Stimulated activated effector memory CD8-positive, alpha-beta T cell treated with anti-CD3 and anti-CD28 coated beads, Interleukin-12 subunit alpha, Interleukin-12 subunit beta, amount 100 ng/mL, for 72 hours (primary cell): ENCODE data around the gene HP1BP3.
A peak's percentile ranks its signal among the peaks of the same experiment; 100 is the strongest.

ENCODE experiments used
- ATAC-seq: fragments of 150-1000 bp; cut with Tn5 transposase; 2 replicates; pipeline ENCODE4 v1.10.0; 2021
- DNase-seq, 2 donors: peaks; one replicate each; pipeline ENCODE4 v3.0.0; 2021 to 2022; ENCODE audit warnings: low spot score in 2 of 2
- H3K27ac Mint-ChIP-seq: one replicate; pipeline ENCODE4 v1.8.0; 2022; ENCODE audit warnings: mild to moderate bottlenecking, mixed read lengths
- H3K36me3 Mint-ChIP-seq: one replicate; pipeline ENCODE4 v1.8.0; 2022; ENCODE audit warnings: mild to moderate bottlenecking, mixed read lengths
- H3K4me1 Mint-ChIP-seq: one replicate; pipeline ENCODE4 v1.8.0; 2022; ENCODE audit warnings: mixed read lengths
- H3K4me3 Mint-ChIP-seq: one replicate; pipeline ENCODE4 v1.8.0; 2022; ENCODE audit warnings: mild to moderate bottlenecking, mixed read lengths
- H3K9me3 Mint-ChIP-seq: one replicate; pipeline ENCODE4 v1.8.0; 2022; ENCODE audit warnings: mixed read lengths

The HP1BP3 gene

DNA sequence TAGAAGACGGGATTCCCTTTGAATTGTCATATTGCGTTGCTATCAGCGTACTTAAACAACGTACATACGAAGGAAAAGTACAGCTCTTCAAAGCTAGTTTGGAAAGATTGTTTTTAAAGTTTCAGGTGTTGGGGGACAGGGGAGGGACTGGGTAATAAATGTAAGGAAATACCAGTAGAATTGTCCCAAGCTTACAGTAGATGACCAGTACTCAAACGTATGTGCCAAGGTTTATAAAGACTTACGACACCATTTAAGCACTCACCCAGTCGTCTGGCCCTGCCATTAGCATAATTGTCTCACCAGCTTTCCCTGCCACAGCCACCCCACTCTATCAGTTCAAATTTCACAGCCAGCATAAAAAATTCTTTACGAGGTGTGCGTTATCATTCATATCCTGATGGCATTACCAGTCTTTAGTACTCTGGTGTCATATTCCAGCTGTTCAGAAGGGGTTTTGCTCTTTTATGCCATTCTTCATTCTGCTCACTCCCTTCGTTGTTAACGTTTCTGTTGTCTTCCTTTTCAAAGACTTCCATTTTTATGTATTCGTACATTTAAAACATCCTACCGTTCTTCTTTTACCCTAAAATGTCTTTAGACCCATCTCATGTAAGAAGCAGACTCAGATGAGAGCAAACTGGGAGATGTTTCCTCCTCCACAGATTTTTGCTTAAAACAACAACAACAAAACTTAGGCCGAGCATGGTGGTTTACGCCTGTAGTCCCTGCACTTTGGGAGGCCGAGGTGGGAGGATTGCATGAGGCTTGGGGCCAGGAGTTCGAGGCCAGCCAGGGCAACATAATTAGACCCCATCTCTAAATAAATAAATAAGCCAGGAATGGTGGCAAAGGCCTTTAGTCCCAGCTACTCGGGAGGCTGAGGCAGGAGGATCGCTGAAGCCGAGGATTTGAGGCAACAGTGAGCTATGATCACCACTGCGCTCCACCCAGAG, 1.0 kb upstream of the HP1BP3 start:
- H3K36me3 Mint-ChIP-seq: peaks cover 30% of the 10 kb centered on the region
- peaks cover 22% of the 10 kb centered on the region for H3K4me1 Mint-ChIP-seq
- ATAC-seq (no peak), DNase-seq (peak in 1 of 2 donors; percentile 41)
- H3K9me3 Mint-ChIP-seq: no peaks in the 10 kb centered on the region
- H3K27ac Mint-ChIP-seq: peak overlapping the region; percentile 98
- peak overlapping the region; percentile 98 for H3K4me3 Mint-ChIP-seq

DNA sequence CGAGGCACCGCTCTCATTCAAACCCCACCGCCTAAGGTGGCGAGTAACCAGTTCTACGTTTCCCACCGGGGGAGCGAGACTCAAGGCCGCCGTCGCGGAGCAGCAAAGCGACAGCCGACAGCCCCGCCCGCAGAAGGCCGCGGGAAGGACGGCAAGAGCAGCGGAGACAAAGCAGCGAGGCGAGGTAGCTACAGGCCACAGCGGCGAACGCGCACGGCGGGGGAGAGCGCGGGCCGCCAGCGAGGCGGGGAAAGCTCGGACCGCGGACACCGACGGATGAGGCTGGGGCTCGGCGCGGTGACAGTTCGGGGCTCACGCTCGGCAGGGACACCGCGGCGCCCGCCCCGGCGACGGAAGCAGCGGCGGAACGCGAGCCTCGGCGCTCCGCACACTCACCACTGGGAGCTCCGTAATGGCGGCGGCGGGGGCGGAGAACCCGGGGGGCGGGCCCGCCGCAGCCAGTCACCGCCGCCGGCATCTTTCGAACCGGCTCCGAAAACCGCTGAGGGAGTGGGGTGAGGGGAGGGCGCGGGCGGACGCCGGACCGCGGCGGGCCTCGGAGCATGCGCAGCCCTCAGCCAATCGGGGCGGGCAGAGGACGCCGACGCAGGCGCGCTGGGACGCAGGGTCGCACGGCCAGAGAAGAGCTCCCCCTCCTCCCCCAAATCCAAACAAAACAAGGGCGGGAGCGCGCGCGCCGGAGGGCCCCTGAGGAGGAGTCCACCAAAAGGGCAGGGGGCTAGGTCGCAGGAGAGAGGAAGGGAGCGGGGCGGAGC, 666 bp downstream of the HP1BP3 start:
- peaks cover 38% of the 10 kb centered on the region for H3K36me3 Mint-ChIP-seq
- peaks cover 22% of the 10 kb centered on the region for H3K4me1 Mint-ChIP-seq
- DNase-seq: peak; percentile 96 to 99
- peak; percentile 84 for ATAC-seq
- H3K9me3 Mint-ChIP-seq: no peaks in the 10 kb centered on the region
- H3K27ac Mint-ChIP-seq: peak overlapping the region; percentile 98
- peak overlapping the region; percentile 98 for H3K4me3 Mint-ChIP-seq

DNA sequence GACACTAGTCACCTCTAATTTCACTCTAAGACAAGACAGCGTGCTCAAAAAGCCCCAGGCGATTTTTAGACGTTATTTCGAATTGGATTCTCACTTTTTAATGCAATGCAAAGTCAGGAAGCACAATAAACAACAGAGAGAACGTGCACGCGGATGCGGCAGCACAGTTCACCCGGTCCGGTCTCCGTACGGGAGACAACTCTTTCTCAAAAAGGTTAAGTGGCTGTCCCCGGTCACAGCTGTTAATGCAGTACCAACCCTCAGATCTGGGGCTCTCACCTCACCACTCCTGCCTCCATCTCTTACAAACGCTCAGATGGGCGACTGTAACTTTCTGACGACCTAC, 1.2 kb downstream of the HP1BP3 start:
- Mint-ChIP-seq H3K27ac (peak overlapping the region; percentile 98), H3K36me3 (peaks cover 43% of the 10 kb centered on the region), H3K4me3 (peak overlapping the region; percentile 98), H3K4me1 (peaks cover 22% of the 10 kb centered on the region), H3K9me3 (no peaks in the 10 kb centered on the region)
- DNase-seq (no peak), ATAC-seq (no peak)

DNA sequence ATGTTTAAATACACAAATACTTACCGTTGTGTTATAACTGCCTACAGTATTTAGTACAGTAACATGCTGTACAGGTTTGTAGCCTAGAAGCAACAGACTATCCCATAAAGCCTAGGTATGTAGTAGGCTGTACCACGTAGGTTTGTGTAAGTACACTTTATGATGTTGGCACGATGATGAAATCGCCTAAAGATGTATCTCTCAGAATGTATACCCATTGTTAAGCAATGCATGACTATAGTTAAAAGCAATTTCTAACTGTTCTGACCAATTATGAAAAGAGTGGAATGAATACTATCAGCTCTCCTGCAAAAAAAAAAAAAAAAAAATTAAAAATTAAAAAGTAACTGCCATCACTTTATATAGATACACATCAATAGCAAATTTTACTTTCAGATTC, 11.4 kb downstream of the HP1BP3 start:
- peaks cover 98% of the 10 kb centered on the region for H3K36me3 Mint-ChIP-seq
- ATAC-seq (peak; percentile 79), DNase-seq (no peak)
- H3K4me3 Mint-ChIP-seq: no peak overlapping the region
- no peaks in the 10 kb centered on the region for H3K9me3 Mint-ChIP-seq
- no peak overlapping the region for H3K27ac Mint-ChIP-seq
- peaks cover 25% of the 10 kb centered on the region for H3K4me1 Mint-ChIP-seq

DNA sequence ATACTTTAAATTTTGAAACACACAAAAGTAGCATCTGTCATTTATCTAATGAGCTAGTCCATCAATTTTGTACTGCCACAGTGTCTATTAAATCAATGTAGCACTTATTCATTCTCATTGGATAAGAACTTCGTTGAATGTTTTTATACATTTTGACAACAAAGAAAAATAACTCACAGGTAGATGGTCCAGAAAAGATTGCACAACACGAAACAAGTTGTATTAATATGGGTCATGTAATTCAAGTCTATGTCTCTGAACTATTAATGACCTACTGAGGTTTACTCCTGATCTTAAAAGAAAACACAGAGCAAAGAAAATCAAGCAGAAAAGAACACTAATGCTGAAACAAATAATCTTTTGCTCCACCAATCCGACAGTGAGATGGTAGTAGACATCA, 15.3 kb downstream of the HP1BP3 start:
- Mint-ChIP-seq H3K9me3 (no peaks in the 10 kb centered on the region), H3K27ac (peak overlapping the region; percentile 46), H3K36me3 (peaks cover 100% of the 10 kb centered on the region)

DNA sequence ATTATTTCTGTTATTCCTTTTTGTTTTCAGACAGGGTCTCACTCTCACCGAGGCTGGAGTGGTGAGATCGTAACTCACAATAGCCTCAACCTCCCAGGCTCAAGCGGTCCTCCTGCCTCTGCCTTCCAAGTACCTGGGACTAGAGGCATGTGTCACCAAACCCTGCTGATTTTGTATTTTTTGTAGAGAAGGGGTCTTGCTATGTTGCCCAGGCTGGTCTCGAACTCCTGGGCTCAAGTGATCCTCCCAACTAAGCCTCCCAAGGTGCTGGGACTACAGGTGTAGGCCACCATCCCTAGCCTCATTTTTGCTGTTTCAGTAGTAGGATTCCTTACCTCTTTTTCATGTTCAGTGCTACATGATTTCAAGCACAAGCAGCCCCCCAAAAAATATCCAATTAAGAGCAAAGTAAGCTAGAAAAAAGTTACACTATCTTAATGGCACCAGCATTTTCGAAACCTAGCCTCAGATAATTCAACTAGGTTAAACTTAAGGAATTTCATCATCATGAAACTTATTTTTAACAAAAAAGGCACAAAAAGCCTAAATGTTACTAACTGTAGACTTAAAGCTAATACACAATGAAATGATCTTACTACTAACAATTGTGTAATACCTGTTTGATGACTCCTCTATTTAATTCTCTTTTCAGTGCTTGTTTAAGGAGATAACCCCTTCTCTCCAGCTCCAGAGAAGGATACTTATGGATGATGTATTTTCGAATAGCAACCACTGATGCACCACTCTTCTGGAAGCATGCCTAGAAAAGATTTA, 16.6 kb downstream of the HP1BP3 start:
- Mint-ChIP-seq H3K4me1 (no peaks in the 10 kb centered on the region), H3K27ac (peak overlapping the region; percentile 52), H3K9me3 (no peaks in the 10 kb centered on the region), H3K4me3 (no peak overlapping the region), H3K36me3 (peaks cover 100% of the 10 kb centered on the region)
- no peak for DNase-seq
- no peak for ATAC-seq

More for the DNA sequence above, 15.3 kb downstream of the HP1BP3 start:
- ATAC-seq: no peak
- Mint-ChIP-seq H3K4me3 (no peak overlapping the region), H3K4me1 (peaks cover 7% of the 10 kb centered on the region)
- DNase-seq: no peak

DNA sequence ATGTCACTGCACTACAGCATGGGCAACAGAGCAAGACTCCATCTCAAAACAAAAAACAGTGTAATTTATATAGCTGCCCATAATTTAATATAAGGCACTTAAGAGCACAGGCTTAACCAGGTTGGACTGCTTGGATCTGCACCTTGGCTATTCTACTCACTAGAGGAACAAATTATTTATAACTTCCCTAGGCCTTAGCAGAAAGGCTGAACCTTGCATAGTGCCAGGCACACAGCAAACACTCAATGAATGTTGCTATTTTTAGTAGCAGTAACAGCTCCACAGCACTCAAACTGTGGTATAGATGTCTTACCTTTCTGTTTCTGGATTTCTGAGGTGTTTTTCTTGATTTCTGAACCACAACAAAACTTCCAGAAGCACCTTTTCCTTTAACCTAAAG, 19.8 kb downstream of the HP1BP3 start:
- Mint-ChIP-seq H3K4me1 (no peaks in the 10 kb centered on the region), H3K9me3 (no peaks in the 10 kb centered on the region), H3K36me3 (peaks cover 100% of the 10 kb centered on the region), H3K27ac (no peak overlapping the region), H3K4me3 (no peak overlapping the region)
- ATAC-seq (no peak), DNase-seq (no peak)

DNA sequence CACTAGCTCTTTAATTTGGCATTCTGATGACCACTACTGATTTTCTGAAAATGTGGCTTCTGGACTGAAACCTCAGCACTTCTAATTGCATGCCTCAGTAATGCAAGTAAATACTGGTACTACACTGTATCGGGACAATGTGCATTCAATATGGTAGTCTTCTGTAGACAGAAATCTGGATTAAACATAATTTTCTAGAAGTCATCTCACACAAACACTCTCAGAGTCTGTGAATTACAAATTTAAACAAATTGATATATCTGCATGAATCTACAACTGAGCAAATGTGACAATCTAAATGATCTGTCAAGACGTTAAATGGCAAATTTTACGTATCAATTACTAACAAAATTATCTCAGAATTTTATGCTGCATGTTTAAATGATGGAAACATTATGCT, 23.7 kb downstream of the HP1BP3 start:
- Mint-ChIP-seq H3K36me3 (peaks cover 100% of the 10 kb centered on the region), H3K9me3 (no peaks in the 10 kb centered on the region), H3K27ac (no peak overlapping the region), H3K4me3 (no peak overlapping the region), H3K4me1 (no peaks in the 10 kb centered on the region)
- no peak for DNase-seq
- no peak for ATAC-seq

DNA sequence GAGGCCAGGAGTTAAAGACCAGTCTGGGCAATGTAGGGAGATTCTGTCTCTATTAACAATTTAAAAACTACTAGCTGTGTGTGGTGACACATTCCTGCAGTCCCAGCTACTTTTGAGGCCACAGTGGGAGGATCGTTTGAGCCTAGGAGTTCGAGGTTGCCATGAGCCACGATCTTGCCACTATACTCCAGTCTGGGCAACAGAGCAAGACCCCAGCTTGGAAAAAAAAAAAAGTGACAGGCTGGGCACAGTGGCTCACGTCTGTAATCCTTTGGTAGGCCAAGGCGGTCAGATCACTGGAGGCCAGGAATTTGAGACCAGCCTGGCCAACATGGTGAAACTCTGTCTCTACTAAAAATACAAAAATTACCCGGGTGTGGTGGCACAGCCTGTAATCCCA, 26.8 kb downstream of the HP1BP3 start:
- no peak for DNase-seq
- no peak for ATAC-seq
- no peaks in the 10 kb centered on the region for H3K4me1 Mint-ChIP-seq
- no peak overlapping the region for H3K27ac Mint-ChIP-seq
- peaks cover 100% of the 10 kb centered on the region for H3K36me3 Mint-ChIP-seq
- no peaks in the 10 kb centered on the region for H3K9me3 Mint-ChIP-seq
- no peak overlapping the region for H3K4me3 Mint-ChIP-seq

DNA sequence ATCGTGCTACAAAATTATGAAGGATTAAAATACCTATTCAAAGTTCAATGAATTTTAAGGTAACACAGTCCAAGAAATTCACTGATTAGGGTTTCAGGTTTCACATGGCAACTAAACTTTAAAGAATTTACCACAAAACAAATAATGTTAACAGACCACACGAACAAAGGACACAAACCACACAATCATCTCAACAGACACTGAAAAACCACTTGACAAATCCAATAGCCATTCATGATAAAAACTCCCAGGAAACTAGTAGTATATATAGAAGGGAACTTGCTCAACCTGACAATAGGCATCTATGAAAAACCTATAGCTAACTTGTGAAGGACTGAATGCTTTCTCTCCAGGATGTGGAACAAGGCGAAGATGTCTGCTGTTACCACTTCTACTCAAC, 33.5 kb downstream of the HP1BP3 start:
- ATAC-seq: no peak
- H3K36me3 Mint-ChIP-seq: peaks cover 97% of the 10 kb centered on the region
- no peak overlapping the region for H3K4me3 Mint-ChIP-seq
- peak overlapping the region; percentile 5 for H3K27ac Mint-ChIP-seq
- no peak for DNase-seq
- H3K4me1 Mint-ChIP-seq: peaks cover 6% of the 10 kb centered on the region
- no peaks in the 10 kb centered on the region for H3K9me3 Mint-ChIP-seq

DNA sequence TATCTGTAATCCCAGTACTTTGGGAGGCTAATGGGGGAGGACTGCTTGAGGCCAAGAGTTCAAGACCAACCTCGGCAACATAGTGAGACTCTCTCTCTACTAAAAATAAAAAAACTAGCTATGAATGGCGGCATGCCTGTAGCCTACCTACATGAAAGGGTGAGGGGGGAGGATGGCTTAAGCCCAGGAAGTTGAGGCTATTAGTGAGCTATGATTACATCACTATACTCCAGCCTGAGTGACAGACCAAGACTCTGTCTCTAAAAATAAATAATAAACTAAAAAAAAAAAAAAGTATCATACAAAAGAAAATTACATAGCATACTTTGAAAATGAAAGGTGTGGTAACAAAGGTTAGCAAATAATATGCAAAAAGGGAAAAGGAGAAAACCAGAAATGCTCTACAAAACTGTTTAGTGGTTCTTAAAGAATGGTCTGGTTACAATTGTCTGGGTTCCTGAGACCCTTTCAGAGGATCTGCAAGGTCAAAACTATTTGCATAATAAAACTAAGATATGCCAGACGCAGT, 35.6 kb downstream of the HP1BP3 start:
- ATAC-seq (no peak), DNase-seq (no peak)
- no peaks in the 10 kb centered on the region for H3K9me3 Mint-ChIP-seq
- no peak overlapping the region for H3K27ac Mint-ChIP-seq
- H3K4me1 Mint-ChIP-seq: peaks cover 6% of the 10 kb centered on the region
- H3K36me3 Mint-ChIP-seq: peaks cover 97% of the 10 kb centered on the region
- H3K4me3 Mint-ChIP-seq: no peak overlapping the region

DNA sequence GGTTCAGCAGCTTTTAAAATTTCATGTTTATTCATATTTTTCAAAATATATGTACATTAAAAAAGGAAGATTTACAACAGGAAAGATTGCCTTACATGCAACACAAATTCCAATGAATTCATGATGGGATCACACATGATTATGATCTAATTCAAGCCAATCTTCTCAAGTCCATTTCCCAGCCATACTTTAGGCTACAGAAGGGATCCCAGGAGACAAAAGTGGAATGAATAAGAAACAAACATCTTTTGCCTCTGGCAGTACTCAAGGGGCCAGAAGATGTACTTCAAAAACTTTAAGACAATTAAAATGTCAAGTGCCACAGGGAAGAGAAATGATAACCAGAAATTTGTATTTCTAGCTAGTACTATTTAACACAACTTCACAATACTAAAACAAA, 44.4 kb downstream of the HP1BP3 start:
- Mint-ChIP-seq H3K4me1 (no peaks in the 10 kb centered on the region), H3K36me3 (peaks cover 97% of the 10 kb centered on the region), H3K9me3 (no peaks in the 10 kb centered on the region), H3K27ac (peak overlapping the region; percentile 69), H3K4me3 (no peak overlapping the region)
- no peak for DNase-seq
- ATAC-seq: no peak

DNA sequence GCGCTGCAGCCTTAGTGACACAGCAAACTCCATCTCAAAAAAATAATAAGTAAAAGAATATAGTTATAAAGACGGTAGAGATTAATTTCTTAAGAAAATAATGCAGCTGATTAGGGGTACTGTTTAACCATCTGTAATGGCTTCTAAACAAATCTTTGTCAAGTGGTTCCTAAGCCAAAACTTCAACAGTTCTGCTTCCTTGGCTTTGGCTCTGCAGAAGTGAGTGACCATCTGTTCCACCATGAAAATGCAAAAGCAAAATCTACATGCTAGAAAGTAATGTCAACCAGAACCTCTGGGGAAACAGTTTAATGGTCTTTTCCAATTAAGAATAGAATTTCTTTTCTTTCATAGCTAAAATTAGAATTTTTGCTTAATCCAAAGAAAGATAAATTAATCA, 46.3 kb downstream of the HP1BP3 start:
- H3K4me3 Mint-ChIP-seq: no peak overlapping the region
- no peak overlapping the region for H3K27ac Mint-ChIP-seq
- no peak for ATAC-seq
- H3K4me1 Mint-ChIP-seq: no peaks in the 10 kb centered on the region
- no peaks in the 10 kb centered on the region for H3K9me3 Mint-ChIP-seq
- no peak for DNase-seq
- H3K36me3 Mint-ChIP-seq: peaks cover 78% of the 10 kb centered on the region

DNA sequence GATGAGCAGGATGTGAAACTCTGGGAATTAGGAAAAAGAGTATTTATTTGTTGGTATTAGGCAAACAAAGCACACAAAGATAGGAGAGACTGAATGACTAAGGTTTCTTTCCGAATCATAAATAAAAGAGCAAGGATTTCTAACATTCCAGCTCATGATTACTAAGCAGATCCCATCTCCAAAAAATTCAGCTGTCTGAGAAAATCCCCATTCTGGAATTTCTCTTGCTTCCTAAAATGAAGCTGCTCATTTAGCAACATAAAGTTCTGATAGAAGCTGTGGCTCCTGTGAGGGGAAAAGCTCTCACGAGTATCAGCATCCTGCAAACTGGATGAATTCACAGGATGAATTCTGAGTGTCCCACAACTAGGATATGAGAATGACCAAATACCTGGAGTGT, 47.9 kb downstream of the HP1BP3 start:
- Mint-ChIP-seq H3K27ac (peak overlapping the region; percentile 18), H3K4me1 (no peaks in the 10 kb centered on the region), H3K9me3 (no peaks in the 10 kb centered on the region), H3K4me3 (no peak overlapping the region), H3K36me3 (peaks cover 62% of the 10 kb centered on the region)
- DNase-seq (no peak), ATAC-seq (no peak)

DNA sequence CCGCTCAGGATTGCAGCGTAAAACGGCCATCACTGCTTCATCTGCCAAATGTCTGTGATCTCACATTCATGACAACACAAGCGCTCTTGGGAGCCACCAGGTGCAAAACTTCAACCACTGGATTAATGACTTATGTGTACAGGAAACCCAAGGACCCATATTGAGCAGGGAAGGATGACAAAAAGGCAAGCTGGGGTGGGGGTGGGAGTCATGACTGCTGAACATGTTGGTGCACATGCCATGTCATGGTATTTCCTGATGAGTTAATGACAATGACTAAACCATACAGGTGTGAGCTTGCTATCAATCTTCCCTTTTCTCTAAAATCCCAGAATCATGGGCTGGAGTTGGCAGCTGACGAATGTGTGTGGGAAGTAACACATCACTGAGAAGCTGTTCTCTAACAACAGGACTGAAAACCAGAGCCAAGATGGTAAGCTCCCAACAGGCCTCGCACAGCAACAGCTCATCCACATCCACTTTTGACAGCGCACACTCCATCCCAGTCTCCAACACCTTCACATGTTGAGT, 51.5 kb downstream of the HP1BP3 start:
- H3K4me1 Mint-ChIP-seq: peaks cover 17% of the 10 kb centered on the region
- DNase-seq (no peak), ATAC-seq (no peak)
- no peak overlapping the region for H3K4me3 Mint-ChIP-seq
- no peak overlapping the region for H3K27ac Mint-ChIP-seq
- no peaks in the 10 kb centered on the region for H3K9me3 Mint-ChIP-seq
- H3K36me3 Mint-ChIP-seq: peaks cover 27% of the 10 kb centered on the region
